Measurements from ENCODE around the gene MGAT2.

MGAT2 gene

GRCh38 chr14:49620182-49621113 lies at the start of gene MGAT2, which contains the start of gene RPL36AL:
TSS of gene MGAT2 (plus strand) at chr14:49620799. CDS start at chr14:49621269, 470 bp downstream.
TSS of gene RPL36AL (minus strand) at chr14:49620626. CDS start at chr14:49619104, 1,522 bp downstream.
- peak; percentile 96 for DNase-seq

DNA sequence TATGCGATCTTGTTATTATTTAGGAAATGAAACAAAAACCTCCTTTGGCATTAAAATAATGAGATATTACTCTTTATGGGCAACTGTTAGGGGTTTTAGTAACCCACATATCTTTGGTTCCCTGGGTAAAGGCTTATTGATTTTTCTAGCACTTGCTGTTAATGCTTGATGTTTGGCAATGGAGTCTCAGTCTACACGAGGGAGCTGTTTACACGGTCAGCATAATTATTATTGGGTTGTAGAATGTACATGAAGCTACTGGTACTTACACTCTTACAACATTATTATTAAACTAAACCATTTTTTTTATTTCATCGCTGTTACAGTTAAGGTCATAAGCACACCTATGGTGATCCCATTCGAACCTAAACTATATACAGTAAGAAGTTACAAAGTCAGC lies 46.6 kb upstream of the MGAT2 start:
- DNase-seq: no peak

DNA sequence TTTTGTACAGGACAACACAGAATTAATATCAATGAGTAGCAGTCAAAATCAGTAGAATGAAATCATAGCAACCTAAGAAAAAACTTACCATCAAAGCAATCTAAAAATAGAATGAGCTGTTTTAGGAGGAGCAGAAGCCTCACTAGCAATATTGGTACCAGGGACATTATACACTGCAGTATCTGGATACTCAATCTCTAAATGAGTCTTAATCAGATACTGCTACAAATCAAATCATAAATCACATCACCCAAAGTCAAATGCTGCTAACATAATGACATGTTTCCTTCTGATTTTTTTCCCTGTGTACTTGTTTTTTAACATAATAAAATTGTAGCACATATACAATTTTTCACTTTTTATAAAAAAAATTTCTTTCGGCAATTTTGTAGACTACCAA lies 42.5 kb upstream of the MGAT2 start:
- DNase-seq: no peak

GRCh38 chr14:49579841-49580240 lies 40.8 kb upstream of the MGAT2 start:
- no peak for DNase-seq

- DNase-seq: no peak
Measured at GRCh38 chr14:49581209-49582112, 39.1 kb upstream of the MGAT2 start.

GRCh38 chr14:49582113-49582977 lies 38.3 kb upstream of the MGAT2 start:
- no peak for DNase-seq

- no peak for DNase-seq
Measured at GRCh38 chr14:49583629-49584028, 37.0 kb upstream of the MGAT2 start.

DNA sequence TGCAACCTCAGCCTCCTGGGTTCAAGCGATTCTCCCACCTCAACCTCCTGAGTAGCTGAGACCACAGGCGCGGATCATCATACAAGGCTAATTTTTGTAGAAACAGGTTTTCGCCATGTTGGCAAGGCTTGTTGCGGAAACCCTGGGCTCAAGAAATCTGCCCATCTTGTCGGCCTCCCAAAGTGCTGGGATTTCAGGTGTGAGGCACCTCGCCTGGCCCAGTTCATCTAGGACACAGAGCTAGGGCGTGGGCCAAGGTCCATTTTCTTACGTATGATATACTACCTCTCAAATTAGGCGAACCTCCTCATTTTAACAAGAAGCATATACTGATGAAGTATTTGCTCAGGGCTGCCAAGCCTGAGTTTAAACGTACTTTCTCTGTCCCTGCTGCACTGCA lies 36.5 kb upstream of the MGAT2 start:
- no peak for DNase-seq

GRCh38 chr14:49584981-49585640 lies 35.5 kb upstream of the MGAT2 start:
- DNase-seq: peak; percentile 44

GRCh38 chr14:49585803-49586672 lies 34.6 kb upstream of the MGAT2 start, which contains the start of gene RPS29:
TSS of gene RPS29 (minus strand) at chr14:49586380. CDS start at chr14:49586346, 34 bp downstream.
- DNase-seq: peak; percentile 100

DNA sequence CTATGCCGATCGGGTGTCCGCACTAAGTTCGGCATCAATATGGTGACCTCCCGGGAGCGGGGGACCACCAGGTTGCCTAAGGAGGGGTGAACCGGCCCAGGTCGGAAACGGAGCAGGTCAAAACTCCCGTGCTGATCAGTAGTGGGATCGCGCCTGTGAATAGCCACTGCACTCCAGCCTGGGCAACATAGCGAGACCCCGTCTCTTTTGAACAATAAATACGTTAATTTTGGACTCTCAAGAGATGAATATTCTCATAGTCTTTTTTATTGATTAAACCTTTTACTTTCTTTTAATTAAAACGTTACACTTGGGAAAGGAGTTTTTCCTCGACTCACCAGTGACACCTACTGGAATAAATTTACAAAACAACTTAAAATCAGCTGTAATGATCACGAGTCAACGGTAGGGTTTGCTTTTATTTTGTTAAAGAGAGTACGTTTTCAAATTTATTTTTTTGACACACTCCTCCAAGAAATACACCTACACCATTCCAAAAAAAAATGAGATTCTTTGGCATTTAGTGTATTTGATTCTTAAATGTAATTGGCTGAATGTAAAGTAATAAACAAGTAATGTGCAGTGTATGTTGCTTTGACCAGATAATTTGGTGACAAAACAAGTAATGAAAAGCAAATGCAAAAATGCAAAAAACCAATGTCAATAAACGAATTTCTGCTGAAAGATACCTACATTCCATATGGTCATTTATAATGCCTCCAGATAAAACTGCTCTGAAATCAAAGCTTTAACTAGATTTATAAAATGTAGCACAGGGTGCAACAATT lies 33.7 kb upstream of the MGAT2 start:
- no peak for DNase-seq

DNA sequence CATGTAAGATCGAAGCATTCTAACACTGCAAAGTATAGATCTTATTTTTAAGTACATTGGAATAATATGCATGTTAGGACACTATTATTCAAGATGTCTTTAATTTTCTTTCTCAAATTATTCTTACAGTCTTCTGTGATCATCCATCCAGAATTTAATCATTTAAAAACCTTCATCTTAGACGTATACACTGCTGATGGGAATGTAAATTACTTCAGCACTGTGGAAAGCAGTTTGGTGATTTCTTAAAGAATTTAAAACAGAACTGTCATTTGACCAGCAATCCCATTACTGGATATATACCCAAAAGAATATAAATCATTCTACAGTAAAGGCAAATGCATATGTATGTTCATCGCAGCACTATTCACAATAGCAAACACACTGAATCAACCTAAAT lies 31.2 kb upstream of the MGAT2 start:
- no peak for DNase-seq

GRCh38 chr14:49593016-49593415 lies 27.6 kb upstream of the MGAT2 start:
- DNase-seq: no peak

- DNase-seq: no peak
Measured at GRCh38 chr14:49594347-49595091, 26.1 kb upstream of the MGAT2 start.

- DNase-seq: no peak
Measured at GRCh38 chr14:49598189-49598484, 22.5 kb upstream of the MGAT2 start.

DNA sequence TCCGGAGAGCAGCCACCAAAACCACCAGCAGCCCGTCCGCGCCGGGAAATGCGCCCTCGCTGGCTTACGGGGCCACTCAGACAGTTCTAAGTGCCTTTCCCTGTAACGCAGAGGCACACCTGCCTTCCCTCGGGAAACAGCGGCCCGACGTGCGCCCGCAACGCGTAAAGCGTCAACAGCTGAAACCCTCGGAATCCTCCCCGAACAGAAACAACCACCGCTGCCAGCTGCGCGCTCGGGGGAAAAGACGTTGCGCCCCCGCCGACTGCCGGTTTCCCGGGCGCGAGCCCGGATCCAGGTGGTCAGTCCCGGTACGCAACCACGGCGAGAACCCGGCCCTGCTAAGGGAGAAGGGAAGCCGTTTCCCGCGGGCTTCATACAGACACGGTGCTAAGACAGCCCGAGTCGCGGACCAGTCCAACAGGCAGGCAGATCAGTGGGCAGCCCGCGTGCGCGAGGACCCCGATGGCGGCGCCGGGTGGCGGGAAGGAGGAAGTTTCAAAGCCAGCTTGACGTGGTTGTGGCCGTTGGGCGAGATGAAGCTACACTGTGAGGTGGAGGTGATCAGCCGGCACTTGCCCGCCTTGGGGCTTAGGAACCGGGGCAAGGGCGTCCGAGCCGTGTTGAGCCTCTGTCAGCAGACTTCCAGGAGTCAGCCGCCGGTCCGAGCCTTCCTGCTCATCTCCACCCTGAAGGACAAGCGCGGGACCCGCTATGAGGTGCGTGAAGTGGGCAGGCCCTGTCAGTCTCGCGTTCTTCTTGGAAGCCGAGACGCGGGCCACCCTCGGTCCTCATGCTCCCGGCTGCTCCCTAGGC lies 21.9 kb upstream of the MGAT2 start, which contains the start of gene LRR1:
LRR1 (plus strand) TSS at position 456 of the 816 bp plus-strand sequence; CDS start at position 537, 81 bp downstream.
- peak; percentile 89 for DNase-seq

DNA sequence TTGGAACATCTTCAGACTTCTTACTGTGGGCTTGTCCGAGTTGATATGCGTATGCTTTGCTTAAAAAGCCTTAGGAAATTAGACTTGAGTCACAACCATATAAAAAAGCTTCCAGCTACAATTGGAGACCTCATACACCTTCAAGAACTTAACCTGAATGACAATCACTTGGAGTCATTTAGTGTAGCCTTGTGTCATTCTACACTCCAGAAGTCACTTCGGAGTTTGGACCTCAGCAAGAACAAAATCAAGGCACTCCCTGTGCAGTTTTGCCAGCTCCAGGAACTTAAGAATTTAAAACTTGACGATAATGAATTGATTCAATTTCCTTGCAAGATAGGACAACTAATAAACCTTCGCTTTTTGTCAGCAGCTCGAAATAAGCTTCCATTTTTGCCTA lies 13.0 kb upstream of the MGAT2 start:
- DNase-seq: no peak

DNA sequence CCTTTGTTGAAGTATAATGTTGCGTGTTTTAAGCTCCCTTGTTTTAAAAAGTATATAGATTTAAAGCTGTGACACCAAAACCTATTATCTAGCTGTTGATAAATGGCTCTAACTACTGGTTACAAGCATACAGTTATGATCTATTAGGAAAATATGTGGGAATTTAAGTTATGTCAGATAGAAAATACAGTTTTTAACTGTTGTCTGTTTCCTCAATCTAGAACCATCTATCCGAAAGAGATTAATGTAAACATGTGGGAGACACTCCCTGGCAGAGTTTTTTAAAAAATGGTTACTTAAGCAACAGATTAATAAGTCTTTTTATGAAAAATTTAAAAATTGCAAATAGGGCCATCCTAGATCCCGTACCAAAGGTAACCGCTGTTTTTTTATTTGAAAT lies 8.3 kb upstream of the MGAT2 start:
- no peak for DNase-seq
